SHP77 treated with DMSO at 0.1 percent for 48 hours (cell line): ENCODE measurements around the gene ATP10D.

Experiments used
- DNase-seq: peaks from one replicate; lab custom pipeline; 2025; lab: John Stamatoyannopoulos, UW

The ATP10D gene

DNA sequence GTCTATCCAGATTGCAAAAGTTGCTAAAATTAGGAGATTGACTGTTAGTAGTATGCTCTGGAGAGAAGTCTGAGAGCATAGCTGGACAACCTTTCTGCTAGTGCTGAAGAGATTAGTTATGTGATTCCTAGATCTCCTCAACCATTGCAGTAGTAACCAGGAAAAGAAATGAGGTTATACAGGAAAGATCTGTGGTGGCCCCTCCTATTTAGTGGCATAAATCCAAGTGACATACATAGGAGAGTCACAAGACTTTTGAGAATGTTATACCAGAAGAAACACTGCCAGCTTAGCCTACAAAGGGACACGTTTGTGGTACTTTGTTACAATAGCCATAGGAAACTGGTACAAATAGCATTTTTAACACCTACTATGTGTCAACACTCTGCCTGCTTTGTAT, 105.2 kb downstream of the ATP10D start:
- no peak for DNase-seq

GRCh38 chr4:47597696-47598095, 112.6 kb downstream of the ATP10D start:
- no peak for DNase-seq

GRCh38 chr4:47598320-47598719, 113.2 kb downstream of the ATP10D start:
- DNase-seq, result no peak

GRCh38 chr4:47598896-47599295, 113.8 kb downstream of the ATP10D start:
- DNase-seq, result no peak

DNA sequence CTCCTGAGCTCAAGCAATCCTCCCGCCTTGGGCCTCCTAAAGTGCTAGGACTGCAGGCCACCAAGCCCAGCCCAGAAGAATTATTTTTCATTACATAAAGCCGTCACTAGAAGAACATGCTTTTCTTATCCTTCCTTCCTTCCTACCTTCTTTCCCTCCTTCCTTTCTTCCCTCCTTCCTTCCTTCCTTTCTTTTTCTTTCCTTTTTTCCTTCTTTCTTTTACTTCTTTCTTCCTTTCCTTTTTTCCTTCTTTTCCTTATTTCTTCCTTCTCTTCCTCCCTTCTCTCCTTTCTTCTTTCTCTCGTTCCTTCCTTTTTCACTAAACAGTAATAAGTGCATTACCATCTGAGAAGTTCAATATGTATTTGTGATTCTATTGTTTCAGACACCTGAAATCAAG, 121.4 kb downstream of the ATP10D start:
- DNase-seq, result no peak

DNA sequence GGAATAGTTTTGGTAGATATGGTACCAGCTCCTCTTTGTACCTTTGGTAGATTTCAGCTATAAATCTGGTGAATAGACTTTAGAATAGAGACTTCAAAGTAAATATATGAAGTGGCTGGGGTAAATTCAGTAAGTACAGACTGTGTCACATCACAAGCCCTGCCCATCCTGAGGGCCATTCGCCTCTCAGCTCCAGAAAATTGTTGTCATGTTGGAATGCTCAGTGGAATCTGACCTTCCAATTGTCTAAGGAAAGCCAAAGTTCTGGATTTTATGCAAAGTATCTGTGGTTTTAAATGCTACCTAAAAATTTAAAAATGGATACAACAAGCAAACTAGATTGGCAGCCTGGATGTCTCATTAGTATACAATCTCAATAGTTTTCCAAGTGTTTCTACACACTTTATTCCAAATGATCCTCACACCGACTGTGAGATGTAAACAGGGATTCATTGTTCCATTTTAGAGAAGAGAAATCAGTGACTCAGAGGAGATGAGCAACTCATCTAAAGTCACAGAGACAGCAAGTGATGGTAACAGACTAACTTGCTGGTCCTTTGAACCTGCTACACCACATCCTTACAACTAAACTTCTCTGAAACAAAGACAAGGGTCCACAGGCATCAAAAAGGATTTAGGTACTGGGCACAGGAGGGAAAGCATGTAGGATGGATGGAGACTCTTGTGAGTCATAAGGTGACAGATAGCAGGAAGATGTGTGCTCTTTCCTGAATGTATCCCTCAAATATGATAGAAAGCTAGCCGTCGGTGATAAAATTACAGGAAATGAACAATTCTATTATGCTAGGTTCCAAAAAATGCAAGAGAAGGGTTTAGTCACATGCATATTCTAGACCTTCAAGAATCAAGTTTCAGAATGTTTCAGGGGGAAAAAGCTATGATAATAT, 127.3 kb downstream of the ATP10D start:
- no peak for DNase-seq

- DNase-seq, result no peak
Measured at GRCh38 chr4:47615385-47615784, 130.3 kb downstream of the ATP10D start.

DNA sequence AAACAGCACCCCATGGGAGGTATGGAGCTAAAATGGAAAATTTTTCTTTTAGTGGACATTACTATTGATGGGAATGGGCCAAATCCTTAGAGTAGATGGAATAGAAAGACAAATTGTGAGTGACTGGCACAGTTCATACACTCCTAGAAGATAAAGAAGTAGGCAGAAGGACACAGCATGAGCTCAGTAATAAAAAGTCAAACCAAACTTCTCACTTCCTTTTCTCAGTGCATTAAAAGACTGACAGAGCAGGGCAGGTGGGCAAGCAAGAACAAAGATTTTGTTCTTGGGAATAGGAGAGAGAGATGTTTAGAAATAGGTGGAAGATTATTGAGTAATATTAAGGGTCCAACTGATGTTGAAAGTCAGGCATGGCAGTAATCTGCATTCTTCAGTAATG, 132.5 kb downstream of the ATP10D start:
- DNase-seq, result no peak

GRCh38 chr4:47619691-47620090, 134.6 kb downstream of the ATP10D start:
- DNase-seq, result no peak

DNA sequence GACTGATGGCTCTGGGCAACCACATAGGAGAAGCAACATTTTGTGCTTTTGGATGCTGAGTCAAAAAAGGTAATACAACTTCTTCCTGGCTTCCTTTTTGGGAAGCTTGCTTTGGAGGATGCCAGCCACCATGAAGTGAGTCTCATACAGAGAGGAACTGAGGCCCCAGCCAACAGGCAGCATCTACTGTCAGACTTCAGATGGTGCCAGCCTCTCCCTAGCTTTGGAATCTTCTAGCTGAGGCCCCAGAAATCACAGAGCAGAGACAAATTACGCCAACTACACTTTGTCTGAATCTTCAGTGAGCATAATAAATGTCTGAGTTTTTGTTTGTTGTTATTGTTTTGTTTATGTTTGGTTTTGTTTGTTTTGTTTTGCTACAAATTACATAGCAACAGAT, 136.1 kb downstream of the ATP10D start:
- DNase-seq, result no peak

DNA sequence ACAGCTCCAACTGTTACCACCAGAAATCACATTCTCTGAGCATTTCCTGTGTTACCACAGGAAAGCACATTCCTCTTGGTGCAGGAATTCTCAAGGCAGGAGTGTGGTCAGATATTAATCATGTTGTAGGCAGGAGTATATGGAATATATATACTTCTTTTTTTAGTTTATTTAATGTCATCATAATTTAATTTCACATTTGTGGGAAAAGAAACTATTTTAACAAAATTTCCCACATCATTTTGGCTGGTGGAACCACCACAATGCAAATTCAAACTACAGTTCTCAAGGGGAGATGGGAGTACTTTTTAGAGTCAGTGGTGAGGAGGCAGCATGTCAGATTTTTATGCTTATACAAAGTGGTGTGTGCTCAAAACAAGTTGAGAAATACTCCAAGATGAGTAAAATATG, 139.0 kb downstream of the ATP10D start:
- DNase-seq, result no peak

- no peak for DNase-seq
Measured at GRCh38 chr4:47631161-47631560, 146.1 kb downstream of the ATP10D start.

DNA sequence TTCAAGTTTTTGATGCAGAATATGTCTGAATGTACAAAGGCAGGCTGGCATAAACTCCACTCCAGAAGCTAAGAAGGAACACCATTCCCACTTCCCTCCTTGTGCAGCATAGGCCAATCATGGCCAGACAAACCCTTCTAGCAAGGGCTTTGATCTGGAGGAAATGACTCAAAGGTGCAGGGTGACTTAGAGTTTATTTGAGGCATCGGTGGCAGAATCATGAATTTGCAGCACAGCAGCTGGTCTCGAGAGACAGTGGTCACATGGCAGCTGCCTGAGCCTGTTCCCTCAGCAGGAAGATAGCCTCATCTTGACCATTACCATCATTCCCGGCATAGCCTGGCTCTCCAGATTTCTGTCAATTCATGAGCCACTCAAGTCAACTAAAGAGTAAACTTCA, 154.5 kb downstream of the ATP10D start:
- DNase-seq, result no peak

GRCh38 chr4:47640911-47641310, 155.8 kb downstream of the ATP10D start:
- DNase-seq, result no peak

DNA sequence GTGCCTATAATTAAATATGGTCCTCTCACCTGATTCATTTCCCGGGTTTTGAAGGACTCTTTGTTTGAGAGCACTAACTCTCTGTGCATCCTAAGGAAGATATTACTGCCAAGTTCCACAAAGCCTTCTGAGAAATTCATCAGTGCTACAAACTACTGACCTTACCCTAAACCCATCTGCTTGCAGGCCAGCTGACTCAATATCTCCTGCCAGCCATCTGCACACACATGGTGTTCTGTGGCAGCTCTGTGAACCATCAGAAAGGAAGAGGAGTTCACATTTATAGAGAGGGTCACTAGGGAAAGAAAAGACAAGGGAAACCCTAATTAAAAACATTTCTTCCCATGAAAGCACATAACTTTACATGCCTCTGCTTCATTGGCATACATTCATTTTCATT, 156.7 kb downstream of the ATP10D start:
- DNase-seq, result no peak

DNA sequence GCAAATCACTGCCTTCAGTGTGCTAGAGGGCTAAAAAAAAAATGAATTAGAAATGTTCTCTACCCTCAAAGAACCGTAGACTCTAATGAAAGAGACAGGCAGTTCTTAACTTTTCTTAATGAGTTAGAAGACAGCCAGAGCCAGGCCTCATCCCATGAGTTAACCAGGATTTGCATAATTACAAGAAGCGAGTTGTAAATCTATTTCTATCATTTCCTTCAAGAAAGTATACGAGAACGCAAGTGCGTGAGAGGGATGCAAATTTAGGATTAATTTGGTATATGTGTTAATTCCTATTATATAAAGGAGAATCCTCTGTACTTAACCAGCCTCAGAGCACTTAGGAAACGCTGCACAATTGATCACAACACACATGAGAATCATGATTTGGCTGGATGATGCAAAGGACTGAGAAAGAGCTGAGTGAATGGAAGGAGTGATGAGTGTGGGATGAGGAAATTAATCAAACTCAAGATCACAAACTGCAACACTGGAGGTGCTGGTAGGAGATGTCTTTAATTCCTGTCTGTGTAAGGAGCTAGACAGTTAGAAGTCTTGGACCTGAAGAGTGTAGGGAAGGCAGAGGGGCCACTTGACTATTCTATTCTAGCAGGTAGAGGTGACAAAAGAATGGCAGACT, 157.2 kb downstream of the ATP10D start:
- DNase-seq, result no peak
